ENCODE data around the gene ADAMTS9.

DNA sequence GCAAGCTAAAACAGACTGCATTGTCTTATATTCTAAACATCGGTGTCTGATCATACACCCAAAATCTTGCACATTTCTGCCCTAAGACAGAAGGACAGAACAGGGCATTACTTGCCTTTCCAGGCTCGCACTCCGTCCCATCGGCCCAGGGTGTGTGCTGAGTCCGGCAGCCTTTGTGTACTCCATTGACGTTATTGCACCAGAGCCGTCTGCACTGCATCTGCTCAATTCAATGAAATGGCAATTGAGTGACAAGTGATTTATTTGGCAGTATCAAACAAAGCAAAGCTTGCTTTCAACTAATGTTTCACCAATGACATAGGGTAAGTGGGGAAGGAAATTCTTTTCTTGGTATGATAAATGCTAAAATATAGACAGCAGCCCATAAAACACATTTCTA, 40.0 kb downstream of the ADAMTS9 start:
- TF ChIP-seq TAF1 (IDR thresholded peaks at IDR 0.05; ENCODE audit: low read depth, low read length), result no peak
- TF ChIP-seq POLR2A (IDR thresholded peaks at IDR 0.05; ENCODE audit: low read depth, low read length), result no peak
- no peak for TF ChIP-seq POLR2AphosphoS5 (IDR thresholded peaks at IDR 0.05; ENCODE audit: low read depth, low read length)
- no peak for TF ChIP-seq POU2F2 (IDR thresholded peaks at IDR 0.05; ENCODE audit: low read depth, low read length)
